GM21528 (cell line): Measurements from ENCODE around the gene SLC48A1.
A peak's percentile ranks its signal among the peaks of the same experiment; 100 is the strongest.

Source experiments
- ATAC-seq: cut with Tn5 transposase; IDR thresholded peaks from one replicate; pipeline ENCODE4 v1.9.1; 2021; ENCODE audit warnings: mild to moderate bottlenecking, moderate library complexity; ENCODE audit not compliant: unreplicated experiment, low FRiP score

The SLC48A1 gene

GRCh38 chr12:47757364-47757839 lies 15.6 kb upstream of the SLC48A1 start:
- ATAC-seq: no peak

GRCh38 chr12:47757840-47758583 lies 15.0 kb upstream of the SLC48A1 start:
- ATAC-seq: no peak

- ATAC-seq: no peak
Observed at GRCh38 chr12:47758584-47758833, 14.5 kb upstream of the SLC48A1 start.

- peak; percentile 68 for ATAC-seq
Observed at GRCh38 chr12:47758834-47759690, 14.0 kb upstream of the SLC48A1 start, which contains the start of gene RAPGEF3. TSS of gene RAPGEF3 (minus strand) at chr12:47758880. CDS start at chr12:47758556, 324 bp downstream.

GRCh38 chr12:47762850-47763465 lies 10.1 kb upstream of the SLC48A1 start:
- ATAC-seq: no peak

- ATAC-seq: no peak
Observed at GRCh38 chr12:47763481-47764346, 9.3 kb upstream of the SLC48A1 start.

- ATAC-seq: no peak
Observed at GRCh38 chr12:47766502-47767215, 6.4 kb upstream of the SLC48A1 start.

GRCh38 chr12:47767216-47767724 lies 5.8 kb upstream of the SLC48A1 start:
- no peak for ATAC-seq

GRCh38 chr12:47768323-47768811 lies 4.7 kb upstream of the SLC48A1 start:
- no peak for ATAC-seq

- ATAC-seq: no peak
Observed at GRCh38 chr12:47769234-47770085, 3.6 kb upstream of the SLC48A1 start.

- no peak for ATAC-seq
Observed at GRCh38 chr12:47770086-47770726, 2.8 kb upstream of the SLC48A1 start.

GRCh38 chr12:47771304-47771703 lies 1.7 kb upstream of the SLC48A1 start:
- ATAC-seq: no peak

GRCh38 chr12:47772094-47772660 lies 861 bp upstream of the SLC48A1 start:
- no peak for ATAC-seq

GRCh38 chr12:47772738-47773061 lies 338 bp upstream of the SLC48A1 start:
- no peak for ATAC-seq

GRCh38 chr12:47773858-47774580 lies 981 bp downstream of the SLC48A1 start:
- ATAC-seq: no peak

- ATAC-seq: no peak
Observed at GRCh38 chr12:47774663-47775062, 1.6 kb downstream of the SLC48A1 start.
